Cerebellar nuclear complex (tissue), 1 donor: ENCODE data around the gene ARHGEF6.
"Not testable (repeated sequence)": the region's sequence is repeated elsewhere in the genome, so short reads cannot be mapped to it uniquely, and the experiment has no call there.

Experiments used
- DNase-seq, 2 experiments: peaks; one replicate each; lab custom pipeline; 2025; lab: John Stamatoyannopoulos, UW

ARHGEF6 gene

GRCh38 chrX:136781180-136781797, 557 bp upstream of the ARHGEF6 start:
- no peak for DNase-seq

DNA sequence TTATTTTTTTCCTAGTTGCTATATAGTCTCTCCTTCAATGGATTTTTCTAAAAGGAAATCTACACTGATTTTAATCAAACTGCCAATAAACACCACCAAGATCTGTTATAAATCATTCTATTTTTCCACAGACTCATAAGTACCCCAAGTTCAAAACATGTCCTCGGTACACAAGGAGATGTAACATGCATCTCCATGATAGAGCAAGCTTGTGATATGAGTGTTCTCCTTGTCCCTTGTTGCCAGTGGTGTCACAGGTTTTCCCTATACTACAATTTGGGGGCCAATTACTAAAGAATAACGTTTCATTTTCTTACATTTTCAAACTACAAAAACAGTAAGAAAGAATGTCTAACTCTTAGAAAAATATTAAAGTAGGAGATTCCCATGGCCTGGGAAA, 491 bp downstream of the ARHGEF6 start:
- DNase-seq, result no peak

- no peak for DNase-seq
Measured at GRCh38 chrX:136779346-136779781, 1.4 kb downstream of the ARHGEF6 start.

GRCh38 chrX:136778916-136779315, 1.8 kb downstream of the ARHGEF6 start:
- DNase-seq, result no peak

DNA sequence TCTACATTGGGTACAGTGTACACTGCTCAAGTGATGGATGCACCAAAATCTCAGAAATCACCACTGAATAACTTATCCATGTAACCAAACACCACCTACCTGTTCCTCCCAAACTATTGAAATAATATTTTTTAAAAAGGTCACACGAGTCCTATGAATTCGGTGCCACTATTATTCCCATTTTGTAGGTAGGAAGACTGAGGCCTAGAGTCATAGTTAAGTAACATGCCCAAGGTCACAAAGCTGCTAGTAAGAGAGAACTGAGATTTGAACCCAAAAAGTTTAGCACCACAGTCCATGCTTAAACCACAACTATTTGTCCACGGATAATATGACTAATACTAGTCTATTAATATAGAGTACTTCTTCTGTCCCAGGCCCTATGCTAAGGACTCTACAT, 2.7 kb downstream of the ARHGEF6 start:
- no peak for DNase-seq

DNA sequence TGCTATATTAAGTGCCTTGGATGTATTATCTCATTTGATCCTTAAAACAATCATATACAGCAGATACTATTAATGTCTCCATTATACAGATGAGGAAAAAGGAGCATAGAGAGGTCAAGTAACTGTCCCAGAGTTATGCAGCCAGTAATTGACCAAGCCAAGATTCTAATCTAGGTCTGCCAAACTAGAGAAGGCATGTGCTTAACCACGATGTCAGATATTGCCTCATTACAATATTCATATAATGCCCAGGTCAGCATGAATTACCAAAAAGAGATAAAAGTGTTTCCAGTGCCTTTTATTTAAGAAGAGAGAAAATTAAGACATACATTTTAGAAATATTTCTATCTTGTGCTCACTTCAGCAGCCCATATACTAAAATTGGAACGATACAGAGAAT, 7.1 kb downstream of the ARHGEF6 start:
- no peak for DNase-seq

- not testable (repeated sequence) for DNase-seq
Measured at GRCh38 chrX:136771869-136772268, 8.9 kb downstream of the ARHGEF6 start.

DNA sequence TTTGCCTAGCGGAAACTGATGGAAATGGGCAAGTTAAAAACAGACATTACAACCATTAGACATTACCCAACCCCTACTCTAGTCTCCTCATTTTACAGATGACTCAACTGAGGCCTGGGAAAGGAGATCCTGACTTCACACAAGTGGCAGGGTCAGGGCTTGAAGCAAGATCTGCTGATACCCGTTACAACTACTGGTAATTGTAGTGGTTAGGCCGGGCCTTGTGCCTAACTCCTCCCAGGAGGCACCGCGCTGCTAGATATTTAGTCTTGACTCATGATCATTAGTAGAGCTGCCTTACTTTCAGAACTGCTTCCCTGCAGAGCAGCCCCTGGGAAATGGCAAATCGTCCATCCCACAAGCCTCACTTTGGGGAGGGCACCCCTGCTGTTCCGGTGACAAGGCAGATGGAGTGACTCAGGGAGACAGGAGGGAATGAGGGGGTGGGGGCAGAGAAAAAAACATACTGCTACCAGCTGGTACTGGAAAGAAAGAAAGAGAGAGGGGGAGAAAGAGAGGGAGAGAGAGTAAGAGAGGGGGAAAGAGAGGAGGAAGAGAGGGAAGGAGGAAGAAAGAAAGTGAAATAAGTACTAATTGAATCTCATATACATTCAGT, 12.2 kb downstream of the ARHGEF6 start:
- no peak for DNase-seq

DNA sequence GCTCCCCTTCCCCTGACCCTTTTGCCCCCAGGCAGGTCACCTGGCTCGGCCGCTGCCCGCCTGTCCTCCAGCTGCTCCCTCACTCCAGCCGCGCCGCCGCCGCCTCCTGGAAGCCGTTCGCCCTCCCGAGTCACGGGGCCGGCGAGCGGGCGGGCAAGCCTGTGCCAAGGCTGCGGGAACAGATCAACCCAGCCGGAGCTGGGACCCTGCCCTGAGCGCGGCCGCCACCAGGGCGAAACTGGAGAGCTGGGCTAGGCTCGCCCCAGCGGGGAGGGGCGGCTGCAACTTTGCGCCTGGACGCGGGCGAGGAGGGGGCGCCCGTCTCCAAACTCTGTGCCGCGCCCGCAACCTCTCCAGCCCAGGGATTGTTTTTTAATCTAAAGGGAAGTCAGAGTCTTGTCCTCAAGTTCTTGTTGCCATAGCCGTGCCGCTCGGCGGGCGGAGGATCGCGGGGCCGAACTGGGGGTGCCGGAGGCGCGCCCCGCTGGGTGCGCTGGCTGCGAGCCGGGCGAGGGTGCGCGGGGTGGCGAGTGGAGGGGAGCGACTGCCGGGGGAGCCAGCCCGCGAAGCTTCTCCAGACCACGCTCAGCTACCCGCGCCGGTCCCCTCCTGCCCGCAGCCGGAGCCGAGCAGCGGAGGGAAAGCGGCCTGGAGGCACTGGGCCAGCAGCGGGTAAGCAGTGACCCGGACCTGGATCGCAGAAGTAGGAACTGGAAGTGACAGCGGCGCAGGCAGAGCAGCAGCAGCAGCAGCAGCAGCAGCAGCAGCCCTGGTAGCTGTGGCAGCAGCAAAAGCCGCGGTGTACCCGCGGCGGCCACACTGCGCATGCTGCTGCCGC, 13.4 kb downstream of the ARHGEF6 start:
- no peak for DNase-seq

- no peak for DNase-seq
Measured at GRCh38 chrX:136766785-136767103, 14.0 kb downstream of the ARHGEF6 start.

DNA sequence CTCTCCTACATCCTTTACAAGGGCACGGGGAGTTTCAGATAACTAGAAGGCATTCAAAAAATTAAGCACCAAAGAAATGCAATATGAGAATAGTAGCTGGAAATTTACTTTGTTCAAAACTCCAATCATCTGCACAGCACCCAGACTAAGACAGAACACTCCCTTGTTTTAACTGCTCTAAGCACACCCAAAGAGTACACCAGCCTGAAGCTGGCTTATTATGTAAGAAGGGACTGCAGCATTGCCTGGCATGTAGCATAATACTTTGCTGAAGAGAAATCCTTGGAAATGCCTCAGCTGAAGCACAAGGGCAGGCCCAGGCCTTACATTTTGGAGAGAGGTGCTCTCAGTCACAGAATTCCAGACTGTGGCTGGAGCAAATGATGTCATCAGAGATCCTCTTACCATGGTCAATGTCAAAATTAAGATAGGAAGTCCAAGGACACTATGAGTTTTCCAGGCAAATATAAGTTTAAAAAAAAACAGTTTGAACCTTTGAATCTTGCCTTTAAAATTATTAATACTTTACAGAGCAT, 14.8 kb downstream of the ARHGEF6 start:
- DNase-seq, result no peak

- DNase-seq, result no peak
Measured at GRCh38 chrX:136764206-136764605, 16.5 kb downstream of the ARHGEF6 start.

DNA sequence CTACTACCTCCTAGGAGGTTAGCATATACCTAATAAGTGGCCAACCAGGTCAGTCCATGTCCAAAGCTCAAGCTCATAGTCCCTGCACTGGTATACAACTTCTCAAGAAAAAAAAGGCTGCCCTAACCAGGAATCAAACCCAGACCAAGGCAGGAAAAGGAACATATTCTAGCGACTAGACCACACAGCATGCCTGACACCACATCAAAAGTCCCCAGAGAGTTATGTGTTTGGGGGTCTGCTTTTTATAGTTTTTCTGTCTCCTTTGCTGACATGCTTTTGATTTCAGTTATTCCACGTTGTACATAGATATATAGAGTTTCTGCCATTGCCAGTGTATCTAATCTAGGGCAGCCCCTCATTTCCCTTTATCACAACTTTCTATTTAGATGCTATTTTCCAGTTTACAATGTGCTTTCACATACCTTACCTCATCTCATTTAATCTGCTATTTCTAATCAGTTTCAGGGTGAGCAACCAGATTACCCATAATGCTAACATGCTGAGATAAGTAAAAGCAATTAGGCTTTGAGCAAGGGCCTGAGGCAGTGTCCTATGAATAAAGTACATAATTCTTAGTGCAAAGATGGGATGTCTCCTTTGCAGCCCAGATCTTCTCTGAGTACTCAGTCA, 17.8 kb downstream of the ARHGEF6 start:
- no peak for DNase-seq

DNA sequence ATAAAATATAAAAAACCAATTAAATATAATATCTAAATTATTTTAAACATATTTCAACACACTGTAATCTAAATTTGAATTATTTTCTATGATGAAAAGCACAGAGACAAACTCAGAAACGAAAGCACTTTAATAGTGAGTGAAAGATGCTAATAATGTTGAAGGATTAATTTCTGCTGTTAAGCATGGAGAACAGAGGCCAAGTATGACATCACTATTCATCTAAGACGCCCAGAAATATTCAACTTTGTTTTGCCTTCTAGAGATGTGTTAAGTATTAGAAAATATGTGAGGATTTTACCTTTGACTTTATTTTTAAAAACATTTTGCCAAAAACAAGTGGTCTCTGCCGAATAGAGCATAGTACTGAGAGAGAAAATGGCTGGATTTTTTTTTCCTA, 19.3 kb downstream of the ARHGEF6 start:
- no peak for DNase-seq

DNA sequence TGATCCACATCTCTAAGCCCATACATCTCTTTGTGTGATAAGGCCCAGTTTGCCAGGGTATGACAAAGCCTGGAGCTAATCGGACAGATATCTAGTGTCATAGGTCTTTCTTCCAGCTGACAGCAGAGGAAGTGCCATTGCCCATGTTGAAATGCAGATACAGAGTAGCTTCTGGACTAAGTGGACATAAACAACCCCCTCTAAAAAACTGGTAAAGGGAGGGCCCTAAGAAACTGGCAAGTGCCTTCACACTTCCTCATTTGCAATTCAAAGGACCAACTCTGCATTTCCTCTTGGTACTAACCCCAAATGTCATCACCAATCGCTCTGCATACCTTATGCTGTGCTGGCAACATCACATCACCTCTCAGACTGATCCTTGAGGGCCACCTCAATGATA, 20.8 kb downstream of the ARHGEF6 start:
- no peak for DNase-seq

DNA sequence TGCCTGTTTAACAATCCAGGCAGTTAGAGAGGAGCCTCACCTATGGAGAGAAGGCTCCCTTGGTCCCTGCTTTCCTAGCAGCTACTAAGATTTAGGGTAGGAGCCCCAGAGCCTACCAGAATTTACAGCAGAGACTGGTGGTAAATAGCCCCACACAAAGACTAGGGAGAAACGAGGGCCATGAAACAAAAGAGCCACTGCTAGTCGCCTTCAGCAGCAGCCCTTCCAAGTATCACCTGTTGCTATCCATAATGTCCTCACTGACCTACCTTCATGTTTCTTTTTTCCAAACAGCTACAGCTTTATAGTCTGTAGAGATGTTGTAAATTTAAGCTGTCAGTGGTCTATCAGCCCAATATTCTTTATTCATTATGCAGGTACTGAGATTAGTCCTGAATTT, 25.3 kb downstream of the ARHGEF6 start:
- no peak for DNase-seq

DNA sequence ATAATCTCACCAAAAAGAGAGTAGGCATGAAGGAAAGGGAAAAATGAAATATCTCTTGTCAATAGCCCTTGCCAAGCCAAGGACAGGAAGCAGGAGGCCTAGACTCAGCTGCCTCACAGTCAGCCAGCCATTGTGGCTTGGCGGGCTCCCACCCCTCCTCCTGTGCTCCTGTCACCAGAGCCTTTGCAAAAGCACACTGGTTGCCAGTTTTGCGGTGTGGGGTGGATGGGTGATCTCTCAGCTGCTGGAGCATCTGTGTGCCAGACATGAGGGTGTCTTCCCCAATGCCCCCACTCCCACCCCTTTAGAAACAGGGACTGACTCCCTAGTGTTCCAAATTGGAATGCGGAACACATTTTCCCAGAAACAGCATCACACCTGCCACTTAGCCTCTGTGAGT, 26.1 kb downstream of the ARHGEF6 start:
- no peak for DNase-seq

DNA sequence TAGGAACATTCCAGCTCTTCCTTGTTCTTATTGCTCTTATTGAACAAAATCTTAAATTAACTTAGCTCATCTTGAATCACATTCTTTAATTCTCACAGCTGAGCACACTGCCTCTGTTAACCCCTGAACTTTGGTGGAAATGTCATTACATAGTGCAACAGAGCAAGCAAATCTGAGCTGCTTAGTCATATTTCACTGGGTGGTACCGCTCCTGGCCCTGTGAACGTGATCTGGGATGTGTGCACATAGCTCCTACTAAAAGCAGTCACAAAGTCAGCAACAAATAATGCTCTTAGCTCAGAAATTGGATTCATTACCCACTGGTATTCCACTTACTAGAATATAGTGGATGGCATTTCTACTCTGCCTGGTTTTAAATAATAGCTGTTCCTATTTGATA, 27.9 kb downstream of the ARHGEF6 start:
- DNase-seq, result no peak

- no peak for DNase-seq
Measured at GRCh38 chrX:136752346-136752745, 28.4 kb downstream of the ARHGEF6 start.

GRCh38 chrX:136750364-136750763, 30.4 kb downstream of the ARHGEF6 start:
- DNase-seq, result no peak

- DNase-seq, result no peak
Measured at GRCh38 chrX:136747003-136747986, 33.4 kb downstream of the ARHGEF6 start.
